H7 (cell line): ENCODE measurements around the gene C1QL4. TPM values are rescaled to one million over a fixed set of nuclear protein-coding genes. Genes with fewer than 3 reads are reported as not detected.
A peak's percentile ranks its signal among the peaks of the same experiment; 100 is the strongest.
"Not testable (repeated sequence)": the region's sequence is repeated elsewhere in the genome, so short reads cannot be mapped to it uniquely, and the experiment has no call there.

Source experiments
- DNase-seq: peaks from one replicate; pipeline ENCODE4 v3.0.0; 2012
- H3K27me3 ChIP-seq: 2 replicates; pipeline ENCODE4 v1.6.0; 2011; ENCODE audit warnings: mild to moderate bottlenecking, low read length; ENCODE audit not compliant: control insufficient read depth, insufficient read depth
- H3K36me3 ChIP-seq: replicated peaks from 2 replicates; pipeline ENCODE4 v1.5.1; 2011; ENCODE audit warnings: low read length; ENCODE audit not compliant: control insufficient read depth, insufficient read depth
- H3K4me3 ChIP-seq: 2 replicates; pipeline ENCODE4 v1.5.1; 2011; ENCODE audit warnings: low read depth, mild to moderate bottlenecking, control low read depth, low read length, moderate library complexity; ENCODE audit not compliant: insufficient read depth
- total RNA-seq: library from RNA; depleted of rRNA; stranded (reverse); fragments of >200 nt; shearing (Covaris generic); gene quantifications from 2 replicates; pipeline ENCODE4 v1.2.3, GENCODE V29; 2014

C1QL4 gene
- total RNA-seq, 1 experiment from 2014 or later: 1.1 TPM

DNA sequence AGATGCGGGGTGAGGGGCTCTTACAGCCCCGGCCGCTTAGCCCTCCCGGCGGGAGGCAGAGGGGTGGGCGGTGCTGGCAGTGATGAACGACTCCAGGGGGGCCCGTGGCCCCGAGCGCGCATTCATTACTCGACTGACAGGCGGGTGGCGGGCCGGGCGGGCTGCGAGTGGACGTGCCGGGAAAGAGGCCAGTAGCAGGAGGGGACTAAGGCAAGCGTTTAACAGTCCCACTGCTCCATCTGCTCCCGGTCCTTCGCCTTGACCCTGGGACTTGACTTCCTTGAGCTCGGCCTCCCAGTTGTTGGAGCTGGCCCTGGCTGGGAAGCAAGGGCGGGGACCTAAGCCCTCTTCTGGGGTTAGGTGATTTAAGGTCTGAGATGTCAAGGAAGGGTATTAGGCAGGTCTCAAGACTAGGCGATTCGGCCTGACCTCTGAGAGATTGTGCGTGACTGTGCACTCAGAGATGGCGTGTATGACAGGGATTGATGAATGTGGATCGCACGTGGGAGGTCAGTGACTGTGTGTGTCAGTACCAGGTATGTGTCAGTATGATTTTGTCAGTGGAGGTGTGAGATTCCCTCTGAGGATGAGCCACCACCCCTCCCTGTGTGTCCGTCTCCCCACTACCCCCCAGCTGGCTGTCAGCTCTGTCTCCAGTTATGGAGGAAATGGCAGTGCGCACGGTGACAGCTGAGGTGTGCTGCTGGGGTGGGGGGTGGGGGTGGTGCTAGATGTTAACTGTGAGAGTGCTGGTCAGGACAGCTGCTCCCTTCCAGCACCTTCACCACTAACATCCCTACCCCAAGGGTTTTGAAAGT is 6.1 kb upstream of the C1QL4 start:
- DNase-seq: peak; percentile 60
- Histone ChIP-seq H3K4me3 (peak overlapping the region; percentile 60), H3K27me3 (peaks cover 97% of the 10 kb centered on the region)

DNA sequence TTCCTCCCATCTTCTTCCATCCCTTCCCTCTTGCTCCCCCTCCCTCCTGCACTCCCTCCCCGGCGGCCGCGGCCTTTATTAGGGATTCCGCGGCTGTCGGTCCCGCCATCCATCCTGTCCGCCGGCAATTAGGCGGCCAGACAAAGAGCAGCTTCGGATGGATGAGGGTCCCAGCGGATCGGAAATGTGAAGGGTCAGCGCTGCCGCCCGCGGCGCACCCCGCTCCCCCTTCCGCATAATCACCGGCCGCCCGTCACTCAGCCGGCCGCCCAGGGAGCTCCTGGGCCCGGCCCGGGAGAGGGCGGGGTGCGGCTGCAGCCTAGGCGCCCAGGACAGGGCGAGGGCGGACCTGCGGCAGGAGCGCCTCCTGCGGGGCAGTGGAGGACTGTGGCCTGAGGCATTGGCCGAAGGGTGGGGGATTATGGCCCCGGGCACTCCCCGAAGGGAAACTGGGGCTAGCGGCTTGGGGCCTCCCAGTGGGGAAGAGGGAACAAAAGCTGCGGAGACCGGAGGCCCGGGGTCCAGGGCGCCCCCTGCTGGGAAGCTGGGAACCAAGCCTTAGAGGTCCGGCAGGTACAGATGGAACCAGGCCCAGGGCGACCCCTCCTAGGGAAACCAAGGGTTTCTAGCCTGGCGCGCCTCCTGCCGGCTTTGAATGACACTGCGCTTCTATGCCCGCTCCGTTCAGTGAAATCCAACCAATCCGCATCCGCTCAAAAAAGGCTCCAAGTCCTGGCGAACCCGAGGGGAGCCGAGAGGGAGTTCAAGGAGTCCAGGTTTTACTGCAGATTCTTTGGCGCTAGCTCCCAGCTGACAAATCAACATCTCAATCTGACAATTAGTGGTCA is 5.3 kb upstream of the C1QL4 start:
- Histone ChIP-seq H3K4me3 (peak overlapping the region; percentile 60), H3K36me3 (no peaks in the 10 kb centered on the region), H3K27me3 (peaks cover 98% of the 10 kb centered on the region)
- peak; percentile 96 for DNase-seq

More for the DNA sequence above, 6.1 kb upstream of the C1QL4 start:
- H3K36me3 ChIP-seq: no peaks in the 10 kb centered on the region

DNA sequence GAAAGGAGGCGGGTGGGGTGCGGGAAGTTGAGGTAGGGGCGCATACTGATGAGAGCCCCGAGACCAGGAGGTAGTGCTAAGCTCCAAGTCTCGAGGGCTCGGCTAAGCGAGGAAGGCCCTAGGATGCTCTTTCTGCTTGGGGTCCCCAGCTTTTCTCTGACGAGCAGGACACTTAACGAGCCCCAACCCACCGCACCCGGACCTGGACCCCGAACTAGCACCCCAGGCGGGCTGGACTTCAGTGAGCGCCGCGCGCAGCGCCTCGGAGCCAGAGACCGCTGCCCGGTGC is 4.7 kb upstream of the C1QL4 start:
- peaks cover 97% of the 10 kb centered on the region for H3K27me3 ChIP-seq
- peak overlapping the region; percentile 60 for H3K4me3 ChIP-seq
- no peak for DNase-seq
- no peaks in the 10 kb centered on the region for H3K36me3 ChIP-seq

DNA sequence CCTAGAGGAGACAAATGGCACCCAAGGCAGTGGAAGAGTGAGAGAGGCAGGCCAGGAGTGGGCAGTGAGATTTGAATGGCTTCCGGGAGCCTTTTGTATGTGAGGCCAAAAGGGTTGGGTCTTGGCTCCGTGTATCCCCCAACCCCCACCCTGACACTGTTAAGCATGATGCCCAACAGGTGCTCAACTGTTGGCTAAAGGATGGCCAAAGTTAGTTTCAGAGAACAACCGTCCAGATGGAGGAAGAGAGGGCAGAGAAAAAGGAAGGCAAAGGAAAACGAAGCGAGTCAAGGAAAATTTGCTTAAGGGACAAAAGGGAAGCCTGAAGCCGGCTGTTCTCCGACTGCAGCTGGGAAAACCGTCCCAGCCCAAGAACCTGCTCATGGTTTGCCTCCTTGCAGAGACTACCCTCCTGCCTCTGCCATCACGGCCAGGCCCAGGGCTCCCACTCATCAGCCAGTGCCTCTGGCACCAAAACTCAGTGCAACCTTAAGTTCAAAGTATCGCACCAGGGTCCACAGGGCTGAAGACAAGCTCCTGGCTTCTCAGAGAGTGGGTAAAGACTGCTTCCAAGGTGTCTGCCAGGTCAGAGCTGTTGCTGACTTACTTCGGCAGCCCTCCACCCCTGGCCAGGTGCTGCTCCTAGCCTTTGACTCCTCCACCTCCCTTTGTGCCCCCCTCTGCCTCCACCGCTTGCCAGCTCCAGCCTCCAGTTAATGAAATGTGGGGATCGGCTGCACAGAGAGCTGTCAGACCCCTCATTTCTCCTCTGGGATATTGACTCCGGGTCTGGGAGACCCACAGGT is 4.2 kb upstream of the C1QL4 start:
- Histone ChIP-seq H3K36me3 (no peaks in the 10 kb centered on the region), H3K27me3 (peaks cover 97% of the 10 kb centered on the region), H3K4me3 (peak overlapping the region; percentile 60; the same call in 1 of the 2 replicates)
- DNase-seq: peak; percentile 64

DNA sequence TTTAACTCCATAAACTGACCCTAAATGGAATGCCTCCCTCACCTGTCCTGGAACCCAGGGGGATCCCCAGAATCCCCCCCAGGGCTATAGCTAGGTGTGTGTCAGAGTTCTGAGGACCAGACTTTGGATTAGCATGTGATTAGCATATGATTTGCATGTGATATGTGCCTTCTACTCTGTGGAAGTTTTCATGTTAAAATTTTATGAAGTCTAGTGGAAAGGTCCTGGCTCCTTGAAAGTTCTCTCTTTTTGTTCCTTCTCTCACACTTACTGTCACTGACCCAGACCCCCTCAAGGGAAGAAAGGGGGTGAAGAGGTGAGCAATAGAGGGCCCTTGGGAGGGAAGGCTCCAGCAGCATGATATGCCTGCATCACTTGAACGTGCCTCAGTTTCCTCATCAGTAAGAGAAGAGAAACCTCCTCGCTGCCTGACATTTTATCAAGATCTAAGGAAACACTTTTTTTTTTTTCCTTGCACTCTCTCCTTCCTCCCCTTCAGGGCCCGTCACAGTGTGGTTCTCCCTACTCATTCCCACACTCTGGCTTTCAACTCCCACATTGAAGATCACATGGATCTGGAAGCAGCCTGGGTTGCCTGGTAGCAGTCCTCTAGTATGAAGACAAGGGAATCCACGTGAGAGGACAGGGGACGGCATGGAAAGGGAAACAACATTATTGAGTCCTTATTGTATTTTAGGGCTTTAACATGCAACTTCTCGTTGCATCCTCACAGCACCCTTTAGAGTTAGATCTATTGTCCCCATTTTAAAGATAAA is 3.3 kb upstream of the C1QL4 start:
- H3K36me3 ChIP-seq: no peaks in the 10 kb centered on the region
- no peak for DNase-seq
- no peak overlapping the region for H3K4me3 ChIP-seq
- H3K27me3 ChIP-seq: peaks cover 97% of the 10 kb centered on the region

DNA sequence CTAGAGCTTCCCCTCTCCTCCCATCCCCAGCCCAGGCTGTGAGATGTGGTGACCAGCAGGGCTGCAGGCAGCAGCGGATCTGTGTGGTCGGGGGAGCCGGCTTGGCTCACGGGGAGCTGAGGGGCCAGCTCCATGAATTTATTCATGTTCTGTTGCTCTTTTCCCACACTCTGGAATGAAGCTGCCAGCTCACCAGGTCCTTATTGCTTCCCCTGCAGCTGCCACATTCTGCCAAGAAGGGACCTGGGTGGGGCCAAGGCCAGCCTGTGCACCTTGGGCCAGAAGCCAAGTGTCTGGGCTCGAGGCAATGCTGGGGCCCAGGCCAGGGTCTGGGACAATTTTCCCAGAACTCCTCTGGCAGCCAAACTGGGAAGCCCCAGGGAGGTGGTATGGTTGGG is 2.5 kb upstream of the C1QL4 start:
- Histone ChIP-seq H3K27me3 (peaks cover 97% of the 10 kb centered on the region), H3K36me3 (no peaks in the 10 kb centered on the region), H3K4me3 (no peak overlapping the region)
- peak; percentile 79 for DNase-seq

DNA sequence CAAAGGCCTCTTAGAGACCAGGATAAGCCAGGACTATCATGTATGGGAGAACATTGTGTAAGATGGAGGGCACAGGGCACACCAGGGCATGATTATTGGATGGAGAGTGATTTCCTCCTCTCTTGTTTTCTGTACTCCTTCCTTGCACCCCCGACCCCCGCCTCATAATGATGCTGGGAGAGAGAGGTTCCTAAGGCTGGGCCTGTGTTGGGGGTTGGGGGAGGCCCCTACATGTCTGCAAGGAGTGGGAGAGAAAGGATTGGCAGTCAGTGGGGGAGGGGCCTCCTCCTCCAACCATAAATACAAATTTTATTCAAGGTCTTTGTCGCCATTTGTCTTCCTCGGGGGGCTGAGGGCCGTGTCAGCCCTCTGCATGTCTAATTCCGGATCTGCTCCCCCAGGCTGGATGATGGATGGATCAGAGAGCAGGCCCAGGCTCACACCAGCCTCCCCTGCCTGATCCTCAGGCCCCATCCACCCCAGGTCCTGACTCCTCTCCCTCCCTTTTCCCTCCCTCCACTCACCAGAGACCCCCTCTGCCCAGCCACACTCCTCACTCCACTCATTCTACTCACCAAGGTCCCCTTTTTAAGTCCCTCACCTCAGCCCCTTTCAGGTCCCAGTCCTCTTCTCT is 2.0 kb upstream of the C1QL4 start:
- no peak for DNase-seq
- peaks cover 96% of the 10 kb centered on the region for H3K27me3 ChIP-seq
- H3K36me3 ChIP-seq: no peaks in the 10 kb centered on the region
- H3K4me3 ChIP-seq: no peak overlapping the region

DNA sequence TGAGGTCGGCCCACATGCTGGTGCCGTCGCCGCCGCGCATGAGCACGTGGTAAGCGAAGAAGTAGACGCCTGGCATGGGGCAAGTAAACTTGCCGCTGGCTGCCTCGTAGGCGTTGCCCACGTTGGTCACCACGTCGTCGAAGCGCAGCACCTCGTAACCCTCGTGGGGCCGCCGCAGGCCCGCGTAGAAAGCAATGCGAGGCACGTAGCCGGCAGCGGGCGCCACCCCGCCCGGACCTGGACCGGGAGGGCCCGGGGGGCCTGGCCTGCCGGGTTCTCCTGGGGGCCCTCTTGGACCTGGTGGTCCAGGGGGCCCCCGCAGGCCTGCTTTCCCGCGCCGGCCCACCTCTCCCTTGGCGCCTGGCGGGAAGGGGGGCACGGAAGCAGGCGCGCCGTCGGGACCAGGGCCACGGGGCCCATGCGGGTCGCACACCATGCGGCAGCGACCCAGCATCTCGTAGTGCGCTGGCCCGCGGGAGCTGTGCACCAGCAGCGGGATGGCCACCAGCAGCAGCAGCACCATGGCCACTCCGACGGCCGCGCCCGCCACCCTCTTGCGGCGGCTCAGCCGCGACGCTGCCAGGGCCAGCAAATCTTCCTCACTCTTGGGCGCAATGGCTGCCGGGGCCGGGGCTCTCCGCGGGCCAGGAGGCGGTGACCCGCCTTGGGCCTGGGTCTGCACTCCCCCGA is 888 bp downstream of the C1QL4 start:
- H3K4me3 ChIP-seq: peak overlapping the region; percentile 43

DNA sequence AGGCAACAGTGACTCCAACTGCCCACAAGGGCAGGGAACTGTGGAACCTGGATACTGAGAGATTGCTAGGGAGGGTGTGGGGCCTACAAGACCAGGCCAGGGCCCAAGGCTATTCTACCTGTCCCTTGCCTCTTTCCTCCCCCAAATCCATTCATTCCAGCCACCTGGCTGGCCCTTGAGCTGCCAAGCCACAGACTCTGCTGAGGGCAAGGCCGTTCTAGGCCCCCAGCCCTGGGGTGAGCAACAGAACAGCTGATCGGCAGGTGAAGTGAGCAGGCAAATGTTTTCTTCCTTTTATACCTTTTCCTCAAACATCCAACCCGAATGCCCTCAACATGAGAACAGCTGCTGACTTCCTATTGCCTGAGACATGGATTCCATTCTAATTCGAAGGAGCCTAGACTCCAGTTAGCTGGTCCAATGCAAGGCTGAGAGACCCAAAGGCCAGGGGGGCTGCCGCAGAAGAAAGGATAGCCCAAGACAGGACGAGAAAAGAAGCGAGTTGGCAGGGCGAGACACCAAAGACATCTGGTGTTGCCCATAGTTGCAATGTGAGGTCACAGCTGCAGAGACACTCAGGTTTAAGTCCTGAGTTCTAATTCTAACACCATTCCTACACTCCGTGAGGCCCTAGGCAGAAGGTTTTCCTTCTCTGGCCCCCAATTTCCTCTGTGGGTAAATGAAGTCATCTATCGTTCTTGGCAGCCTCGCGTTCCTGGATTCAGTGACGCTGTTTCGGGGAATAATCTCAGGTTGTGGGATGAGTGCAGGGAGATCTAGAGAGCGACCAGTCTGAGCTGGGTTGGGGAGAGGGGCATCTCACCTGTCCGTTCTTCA is 1.7 kb downstream of the C1QL4 start:
- H3K36me3 ChIP-seq: peaks cover 5% of the 10 kb centered on the region
- peak; percentile 48 for DNase-seq
- H3K27me3 ChIP-seq: peaks cover 81% of the 10 kb centered on the region
- H3K4me3 ChIP-seq: no peak overlapping the region

More for the DNA sequence above, 888 bp downstream of the C1QL4 start:
- peaks cover 88% of the 10 kb centered on the region for H3K27me3 ChIP-seq
- peaks cover 2% of the 10 kb centered on the region for H3K36me3 ChIP-seq
- peak; percentile 79 for DNase-seq

DNA sequence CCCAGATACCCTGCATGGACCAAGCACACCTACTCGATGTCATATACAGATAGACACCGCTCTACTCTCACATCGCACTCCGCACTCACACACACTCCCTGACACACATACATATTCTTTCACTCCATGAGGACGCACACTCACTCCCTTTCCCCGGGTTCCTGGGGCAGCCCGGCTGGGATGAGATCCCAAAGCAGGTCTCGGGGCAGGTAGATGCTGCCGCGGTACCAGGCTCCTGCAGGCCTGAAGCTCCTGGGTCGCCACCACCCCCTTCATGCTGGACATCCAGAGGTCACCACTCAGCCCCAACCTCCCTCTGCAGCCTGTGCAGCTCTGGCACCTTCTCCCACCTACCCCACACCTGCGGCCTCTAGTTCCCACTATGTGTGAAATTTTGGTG is 2.3 kb downstream of the C1QL4 start:
- H3K4me3 ChIP-seq: no peak overlapping the region
- DNase-seq: peak; percentile 55
- peaks cover 74% of the 10 kb centered on the region for H3K27me3 ChIP-seq
- H3K36me3 ChIP-seq: peaks cover 11% of the 10 kb centered on the region

DNA sequence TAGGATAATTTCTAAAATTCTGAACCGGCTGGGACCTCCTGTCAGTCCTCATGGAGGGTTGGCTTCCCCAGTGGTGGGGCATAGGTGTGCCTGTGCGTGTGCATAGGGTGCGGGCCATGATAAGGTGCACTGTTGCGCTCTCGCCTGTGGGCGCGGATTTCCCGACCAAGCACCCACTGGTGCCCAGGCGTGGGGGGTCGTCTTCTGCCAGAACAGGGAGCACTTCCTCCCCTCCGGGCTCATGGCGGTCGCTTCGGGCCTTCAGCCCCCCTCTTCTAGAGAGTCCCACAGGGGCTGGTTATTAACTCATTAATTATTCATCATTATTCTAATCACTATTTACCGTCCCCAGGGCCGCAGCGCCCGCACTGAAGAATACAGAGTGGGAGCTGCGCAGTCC is 2.8 kb downstream of the C1QL4 start:
- peaks cover 15% of the 10 kb centered on the region for H3K36me3 ChIP-seq
- no peak overlapping the region for H3K4me3 ChIP-seq
- peaks cover 70% of the 10 kb centered on the region for H3K27me3 ChIP-seq
- peak; percentile 40 for DNase-seq

DNA sequence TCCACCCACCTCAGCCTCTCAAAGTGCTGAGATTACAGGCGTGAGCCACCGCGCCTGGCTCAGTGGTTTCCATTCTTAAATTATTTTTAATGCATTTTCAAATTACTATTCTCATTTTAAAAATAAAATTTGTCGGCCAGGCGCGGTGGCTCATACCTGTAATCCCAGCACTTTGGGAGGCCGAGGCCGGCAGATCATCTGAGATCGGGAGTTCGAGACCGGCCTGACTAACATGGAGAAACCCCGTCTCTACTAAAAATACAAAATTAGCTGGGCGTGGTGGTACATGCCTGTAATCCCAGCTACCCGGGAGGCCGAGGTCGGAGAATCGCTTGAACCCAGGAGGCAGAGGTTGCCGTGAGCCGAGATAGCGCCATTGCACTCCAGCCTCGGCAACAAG is 3.2 kb downstream of the C1QL4 start:
- DNase-seq, H3K4me3 ChIP-seq: not testable (repeated sequence)
- Histone ChIP-seq H3K36me3 (peaks cover 17% of the 10 kb centered on the region), H3K27me3 (peaks cover 65% of the 10 kb centered on the region)
